ENCODE results near the gene ATG10.

Gene ATG10

GRCh38 chr5:82285206-82285605, 313.4 kb downstream of the ATG10 start:
- DNase-seq: no peak

- DNase-seq: no peak
Observed at GRCh38 chr5:82287625-82288024, 315.8 kb downstream of the ATG10 start.

- DNase-seq: no peak
Observed at GRCh38 chr5:82290005-82290404, 318.2 kb downstream of the ATG10 start.

GRCh38 chr5:82290908-82291307, 319.1 kb downstream of the ATG10 start:
- DNase-seq: no peak

GRCh38 chr5:82291420-82291819, 319.6 kb downstream of the ATG10 start:
- DNase-seq: no peak

- no peak for DNase-seq
Observed at GRCh38 chr5:82295144-82295543, 323.3 kb downstream of the ATG10 start.

- no peak for DNase-seq
Observed at GRCh38 chr5:82295959-82296531, 324.2 kb downstream of the ATG10 start.

GRCh38 chr5:82296929-82297328, 325.1 kb downstream of the ATG10 start:
- DNase-seq: no peak

- no peak for DNase-seq
Observed at GRCh38 chr5:82297711-82298110, 325.9 kb downstream of the ATG10 start.

GRCh38 chr5:82298668-82299067, 326.8 kb downstream of the ATG10 start:
- no peak for DNase-seq

- DNase-seq: no peak
Observed at GRCh38 chr5:82301190-82301589, 329.4 kb downstream of the ATG10 start.
